Neural crest cell (in vitro differentiated cells): ENCODE results near the gene LDLRAD3. TPM values are rescaled to one million over a fixed set of nuclear protein-coding genes. Genes with fewer than 3 reads are reported as not detected.
A peak's percentile ranks its signal among the peaks of the same experiment; 100 is the strongest.

Experiments
- DNase-seq: peaks from one replicate; pipeline ENCODE4 v3.0.0; 2021; ENCODE audit warnings: low read depth, mixed read lengths, low spot score
- H3K27ac Mint-ChIP-seq: one replicate; pipeline ENCODE4 v1.8.0; 2021; ENCODE audit warnings: mild to moderate bottlenecking, mixed read lengths; ENCODE audit not compliant: unreplicated experiment
- H3K27me3 Mint-ChIP-seq: 2 replicates; pipeline ENCODE4 v1.8.0; 2021; ENCODE audit warnings: low read depth, mild to moderate bottlenecking, mixed read lengths
- H3K36me3 Mint-ChIP-seq: 2 replicates; pipeline ENCODE4 v1.8.0; 2021; ENCODE audit warnings: low read depth, mild to moderate bottlenecking, mixed read lengths
- H3K4me1 Mint-ChIP-seq: 2 replicates; pipeline ENCODE4 v1.8.0; 2021; ENCODE audit warnings: mixed read lengths
- H3K4me3 Mint-ChIP-seq: one replicate; pipeline ENCODE4 v1.8.0; 2021; ENCODE audit warnings: mild to moderate bottlenecking, mixed read lengths
- H3K9me3 Mint-ChIP-seq: 2 replicates; pipeline ENCODE4 v1.8.0; 2021; ENCODE audit warnings: mixed read lengths
- total RNA-seq: library from RNA; stranded (reverse); gene quantifications from 2 replicates; pipeline ENCODE4 v1.2.1, GENCODE V29; 2021
- TF ChIP-seq, protein P1 (sequence below): fragments of 200-600 bp; sonication (generic); conservative IDR thresholded peaks from 2 replicates; pipeline ENCODE4 v1.5.0; 2021; ENCODE audit warnings: antibody characterized with exemption, mild to moderate bottlenecking

LDLRAD3 gene
- total RNA-seq, 1 donor from 2014 or later, result 30.1 TPM

DNA sequence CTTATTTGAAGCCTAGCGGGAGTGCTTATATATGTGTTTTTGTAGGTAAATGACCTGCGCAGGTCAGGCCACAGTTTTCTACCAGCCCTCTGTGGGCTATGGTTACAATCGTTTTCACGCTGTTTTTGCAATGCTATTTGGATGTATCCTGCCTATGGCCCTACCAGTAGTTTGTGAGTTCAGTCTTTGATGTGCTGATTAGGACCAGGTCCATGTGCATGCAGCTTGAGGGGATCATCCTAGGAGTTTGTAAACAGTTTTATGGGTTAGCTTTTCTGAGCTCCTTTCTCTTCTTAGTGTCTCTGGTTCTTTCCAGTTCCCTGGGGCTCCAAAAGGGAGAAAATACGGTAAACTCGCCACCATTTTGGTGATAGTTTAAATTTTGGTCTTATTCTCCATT, 142.5 kb downstream of the LDLRAD3 start:
- H3K27ac Mint-ChIP-seq, result no peak overlapping the region
- TF ChIP-seq, protein P1, sequence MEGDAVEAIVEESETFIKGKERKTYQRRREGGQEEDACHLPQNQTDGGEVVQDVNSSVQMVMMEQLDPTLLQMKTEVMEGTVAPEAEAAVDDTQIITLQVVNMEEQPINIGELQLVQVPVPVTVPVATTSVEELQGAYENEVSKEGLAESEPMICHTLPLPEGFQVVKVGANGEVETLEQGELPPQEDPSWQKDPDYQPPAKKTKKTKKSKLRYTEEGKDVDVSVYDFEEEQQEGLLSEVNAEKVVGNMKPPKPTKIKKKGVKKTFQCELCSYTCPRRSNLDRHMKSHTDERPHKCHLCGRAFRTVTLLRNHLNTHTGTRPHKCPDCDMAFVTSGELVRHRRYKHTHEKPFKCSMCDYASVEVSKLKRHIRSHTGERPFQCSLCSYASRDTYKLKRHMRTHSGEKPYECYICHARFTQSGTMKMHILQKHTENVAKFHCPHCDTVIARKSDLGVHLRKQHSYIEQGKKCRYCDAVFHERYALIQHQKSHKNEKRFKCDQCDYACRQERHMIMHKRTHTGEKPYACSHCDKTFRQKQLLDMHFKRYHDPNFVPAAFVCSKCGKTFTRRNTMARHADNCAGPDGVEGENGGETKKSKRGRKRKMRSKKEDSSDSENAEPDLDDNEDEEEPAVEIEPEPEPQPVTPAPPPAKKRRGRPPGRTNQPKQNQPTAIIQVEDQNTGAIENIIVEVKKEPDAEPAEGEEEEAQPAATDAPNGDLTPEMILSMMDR, result no peak
- peaks cover 4% of the 10 kb centered on the region for H3K9me3 Mint-ChIP-seq
- no peak for DNase-seq
- H3K27me3 Mint-ChIP-seq, result no peaks in the 10 kb centered on the region
- no peak overlapping the region for H3K4me3 Mint-ChIP-seq
- peaks cover 24% of the 10 kb centered on the region for H3K36me3 Mint-ChIP-seq
- H3K4me1 Mint-ChIP-seq, result peaks cover 5% of the 10 kb centered on the region

DNA sequence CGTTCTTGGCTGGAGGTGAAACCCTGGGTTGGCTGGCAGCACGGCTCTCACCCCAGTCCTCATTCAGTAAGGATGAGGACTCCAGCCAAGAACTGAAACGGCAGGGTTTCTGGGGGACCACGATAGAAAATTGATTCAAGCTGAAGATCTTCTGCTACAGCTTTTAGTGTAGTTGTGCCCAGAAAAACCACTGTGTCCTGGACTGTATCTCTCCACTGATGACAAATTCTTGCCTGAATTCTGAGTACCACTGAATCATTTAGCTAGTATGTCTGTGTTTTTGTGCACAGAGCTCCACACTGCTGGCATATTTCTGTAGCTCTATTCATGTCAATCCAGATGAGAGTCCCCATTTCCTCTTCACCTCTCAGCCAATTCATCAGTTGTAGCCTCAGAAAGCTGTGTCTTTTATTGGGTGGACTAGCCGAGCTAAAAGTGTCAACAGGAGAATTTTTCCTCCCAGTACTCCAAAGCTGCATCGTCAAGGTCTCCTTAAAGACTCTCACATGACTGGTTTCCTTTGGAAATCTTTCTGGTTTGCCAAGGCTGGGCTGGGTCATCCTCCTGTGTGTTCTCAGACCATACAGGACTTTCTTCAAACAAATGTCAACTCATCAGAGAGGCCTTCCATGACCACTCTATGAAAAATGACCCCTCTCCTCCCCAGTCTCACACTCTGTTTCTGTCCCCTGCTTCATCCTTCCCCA, 144.6 kb downstream of the LDLRAD3 start:
- Mint-ChIP-seq H3K4me1 (peaks cover 11% of the 10 kb centered on the region), H3K27me3 (no peaks in the 10 kb centered on the region), H3K27ac (no peak overlapping the region), H3K9me3 (peaks cover 2% of the 10 kb centered on the region), H3K36me3 (peaks cover 25% of the 10 kb centered on the region), H3K4me3 (no peak overlapping the region)
- TF ChIP-seq, protein P1, result no peak
- DNase-seq, result no peak

DNA sequence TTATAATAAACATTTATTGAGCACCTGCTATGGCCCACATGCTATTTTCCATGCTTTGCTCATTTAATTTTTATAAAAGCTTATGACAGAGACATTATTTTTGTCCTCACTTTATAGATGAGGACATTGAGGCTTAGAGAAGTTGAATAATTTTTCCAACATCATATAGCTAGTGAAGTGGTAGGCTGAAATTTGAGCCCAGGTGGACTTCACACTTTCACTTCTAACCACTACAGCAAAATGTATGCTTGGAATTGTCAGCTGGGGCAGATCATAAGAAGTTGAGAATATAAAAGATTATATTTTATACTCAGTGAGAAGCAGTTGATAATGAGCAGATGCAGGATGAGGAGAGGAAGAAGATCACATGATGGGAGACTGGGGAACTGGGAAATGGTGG, 146.1 kb downstream of the LDLRAD3 start:
- H3K27ac Mint-ChIP-seq, result no peak overlapping the region
- H3K4me1 Mint-ChIP-seq, result peaks cover 11% of the 10 kb centered on the region
- TF ChIP-seq, protein P1, result no peak
- peaks cover 9% of the 10 kb centered on the region for H3K9me3 Mint-ChIP-seq
- H3K36me3 Mint-ChIP-seq, result peaks cover 34% of the 10 kb centered on the region
- H3K27me3 Mint-ChIP-seq, result no peaks in the 10 kb centered on the region
- DNase-seq, result no peak
- no peak overlapping the region for H3K4me3 Mint-ChIP-seq

DNA sequence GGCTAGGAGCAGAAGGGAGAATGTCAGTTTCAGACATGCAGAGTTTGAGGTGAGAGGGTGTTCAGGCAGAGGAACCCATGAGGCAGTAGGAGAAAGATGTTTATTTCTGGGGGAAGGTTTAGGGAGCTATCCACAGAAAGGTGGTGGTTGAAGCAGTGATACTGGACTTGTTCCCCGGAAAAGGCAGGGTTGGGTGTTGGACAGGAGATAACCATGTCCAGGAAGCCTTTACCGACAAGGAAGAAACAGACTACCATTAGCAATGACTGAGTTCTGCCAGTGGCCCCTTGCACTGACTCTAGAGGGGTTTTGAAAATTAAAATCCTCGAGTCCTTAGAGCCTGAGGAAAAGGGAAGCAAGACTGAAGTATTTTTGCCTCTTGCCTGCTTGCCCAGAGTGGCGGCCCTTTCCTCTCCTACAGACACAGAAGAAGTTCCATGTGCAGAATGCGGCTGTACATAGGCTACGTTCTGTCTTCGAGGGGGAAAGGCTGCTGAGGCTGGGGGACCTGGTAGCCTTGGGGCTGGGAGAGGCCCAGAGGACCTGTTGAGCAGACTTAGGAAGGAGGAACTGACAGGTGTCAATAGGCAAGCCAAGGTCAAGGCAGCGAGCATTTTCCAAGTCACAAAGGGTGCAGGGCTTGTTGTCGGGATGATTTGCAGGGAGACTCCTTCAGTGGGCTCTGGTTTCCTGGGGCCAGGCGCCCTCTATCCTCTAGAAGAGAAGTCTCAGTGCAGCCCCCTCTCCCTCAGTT, 146.7 kb downstream of the LDLRAD3 start:
- no peaks in the 10 kb centered on the region for H3K27me3 Mint-ChIP-seq
- peaks cover 34% of the 10 kb centered on the region for H3K36me3 Mint-ChIP-seq
- no peak for DNase-seq
- H3K27ac Mint-ChIP-seq, result no peak overlapping the region
- no peak overlapping the region for H3K4me3 Mint-ChIP-seq
- H3K9me3 Mint-ChIP-seq, result peaks cover 12% of the 10 kb centered on the region
- H3K4me1 Mint-ChIP-seq, result peaks cover 11% of the 10 kb centered on the region
- TF ChIP-seq, protein P1, result no peak

DNA sequence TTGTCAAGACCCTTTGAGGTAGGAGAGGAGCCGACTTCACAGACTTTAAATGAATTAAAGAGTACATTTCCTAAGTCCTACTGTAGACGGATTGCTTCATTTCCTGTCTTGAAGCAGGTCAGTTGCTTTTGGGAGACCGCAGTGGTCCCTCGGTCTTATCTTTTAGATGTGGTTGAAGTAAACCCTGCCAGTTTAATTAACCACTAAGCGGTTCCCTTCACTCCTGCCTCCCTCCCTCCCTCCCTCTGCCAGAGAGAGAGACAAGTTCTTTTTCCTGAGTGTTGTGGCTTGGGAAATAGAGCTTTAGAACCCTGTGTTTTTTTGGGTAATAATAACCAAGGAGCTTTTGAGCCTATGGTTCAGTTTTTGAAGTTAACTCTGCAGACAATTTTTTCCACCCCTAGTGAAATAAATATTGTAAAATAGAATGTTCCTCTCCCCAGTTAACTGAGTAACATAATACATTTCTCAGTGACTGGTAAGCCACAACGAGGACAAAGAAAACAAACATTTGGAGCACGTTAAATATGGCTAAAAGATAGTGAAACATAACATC, 147.5 kb downstream of the LDLRAD3 start:
- no peak for DNase-seq
- TF ChIP-seq, protein P1, result no peak
- peaks cover 11% of the 10 kb centered on the region for H3K4me1 Mint-ChIP-seq
- no peak overlapping the region for H3K4me3 Mint-ChIP-seq
- H3K27ac Mint-ChIP-seq, result peak overlapping the region; percentile 19
- H3K9me3 Mint-ChIP-seq, result peaks cover 12% of the 10 kb centered on the region
- peaks cover 34% of the 10 kb centered on the region for H3K36me3 Mint-ChIP-seq
- H3K27me3 Mint-ChIP-seq, result no peaks in the 10 kb centered on the region
